ENCODE results near the gene PERP.

- TF ChIP-seq CTCF (IDR thresholded peaks at IDR 0.05) (no peak), POLR2A (IDR thresholded peaks at IDR 0.05) (no peak)
Observed at GRCh38 chr6:138093632-138094031, 13.6 kb downstream of the PERP start.

All from right lobe of liver (tissue), 4 donors.